GM19099 (cell line): ENCODE data around the gene ANKRD55.

Source experiments
- POLR2A ChIP-seq: IDR thresholded peaks from 3 replicates; pipeline ENCODE4 v1.6.1; 2011; ENCODE audit warnings: low read depth; ENCODE audit not compliant: insufficient read length; ENCODE audit errors: extremely low read depth

ANKRD55 gene

DNA sequence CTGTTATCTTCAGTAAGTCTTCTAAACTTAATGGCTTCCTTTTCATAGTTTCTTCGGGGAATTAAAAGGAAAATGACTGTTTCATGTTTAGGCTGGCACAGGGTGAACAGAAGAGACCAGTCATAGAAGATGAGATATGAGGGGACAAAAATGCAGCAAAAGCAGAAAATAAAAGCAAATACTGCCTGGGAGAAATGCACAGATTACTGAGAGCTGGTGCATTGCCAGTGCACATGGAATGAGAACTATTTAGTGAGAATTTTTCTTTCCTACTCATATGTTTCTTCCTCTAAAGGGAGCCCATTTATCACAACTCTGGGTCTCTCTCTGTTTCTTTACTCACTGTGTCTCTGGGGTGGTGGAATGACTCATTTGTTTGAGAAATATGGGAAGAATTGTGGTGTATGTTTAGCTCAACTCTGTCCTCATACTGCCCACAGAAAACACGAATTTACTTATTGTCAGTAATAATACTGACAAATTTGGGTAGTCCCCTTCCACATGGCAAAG is 25.9 kb upstream of the ANKRD55 start:
- no peak for TF ChIP-seq POLR2A

DNA sequence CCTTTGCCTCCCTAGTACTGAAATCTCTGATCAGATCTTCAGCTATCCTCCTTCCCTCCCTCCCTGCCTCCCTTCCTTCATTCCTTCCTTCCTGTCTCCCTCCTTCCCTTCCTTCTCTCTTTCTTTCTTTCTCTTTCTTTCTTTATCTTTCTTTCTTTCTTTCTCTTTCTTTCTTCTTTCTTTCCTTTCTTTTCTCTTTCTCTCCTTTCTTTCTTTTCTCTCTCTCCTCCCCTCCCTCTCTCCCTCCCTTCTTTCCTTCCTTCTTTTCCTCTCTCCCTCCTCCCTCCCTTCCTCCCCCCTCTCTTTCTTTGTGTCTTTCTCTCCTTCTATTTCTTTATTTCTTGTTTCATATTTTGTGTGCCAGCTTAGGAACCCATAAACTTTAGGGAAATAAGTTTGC is 23.9 kb upstream of the ANKRD55 start:
- no peak for TF ChIP-seq POLR2A

DNA sequence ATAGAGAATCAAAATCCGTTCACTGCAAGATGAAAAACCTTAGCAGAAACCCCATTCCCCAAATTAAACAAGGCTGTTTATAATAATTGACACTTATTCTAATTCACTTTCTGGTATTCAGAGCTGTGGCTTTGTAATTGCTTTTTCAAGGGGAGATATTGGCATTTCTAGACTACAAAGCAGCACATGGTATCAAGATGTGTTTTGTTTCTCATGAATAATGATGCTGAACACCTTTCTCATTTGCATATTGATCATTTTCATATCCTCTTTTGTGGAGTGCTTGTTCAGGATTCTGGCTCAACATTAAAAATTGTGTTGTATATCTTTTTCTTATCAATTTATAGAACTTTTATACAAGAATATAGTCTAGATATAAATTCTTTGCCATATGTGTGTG is 22.4 kb upstream of the ANKRD55 start:
- no peak for TF ChIP-seq POLR2A

DNA sequence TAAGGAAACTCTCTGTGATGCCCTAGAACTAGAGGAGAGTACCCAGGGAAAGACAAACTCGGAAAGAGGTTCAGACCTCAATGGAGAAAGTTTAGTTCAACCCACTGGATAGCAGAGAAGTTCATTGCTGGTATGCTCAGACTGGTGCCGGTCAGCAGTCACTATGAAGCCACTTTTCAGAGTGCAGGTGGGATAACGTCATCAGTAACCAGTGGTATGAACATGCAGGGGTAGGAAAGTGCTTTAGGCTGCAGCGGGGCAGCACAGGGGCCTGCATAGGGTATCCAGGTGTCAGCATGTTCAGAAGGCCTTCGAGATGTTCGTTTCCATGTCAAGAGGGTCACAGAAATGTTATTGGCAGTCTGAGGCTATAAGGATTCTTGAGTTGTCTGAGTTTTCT is 20.8 kb upstream of the ANKRD55 start:
- TF ChIP-seq POLR2A, result no peak

DNA sequence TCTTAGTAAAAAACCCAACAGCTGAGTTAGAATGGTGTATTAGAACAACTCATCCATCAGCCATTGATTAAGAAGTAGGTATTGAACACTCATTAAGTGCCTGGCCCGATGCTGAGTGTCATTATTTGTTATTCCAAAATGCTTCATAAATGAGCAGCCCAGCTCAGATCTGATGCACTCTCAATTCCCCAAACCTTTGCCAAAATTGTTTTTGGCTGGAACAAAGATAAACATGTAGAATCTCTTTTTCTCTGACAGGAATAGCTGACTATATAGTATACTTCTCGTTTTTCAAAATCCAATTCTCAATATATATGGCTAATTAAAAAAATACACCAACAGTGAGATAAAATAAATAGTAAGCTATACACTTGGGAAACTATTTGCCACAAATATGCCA is 20.0 kb upstream of the ANKRD55 start:
- no peak for TF ChIP-seq POLR2A

DNA sequence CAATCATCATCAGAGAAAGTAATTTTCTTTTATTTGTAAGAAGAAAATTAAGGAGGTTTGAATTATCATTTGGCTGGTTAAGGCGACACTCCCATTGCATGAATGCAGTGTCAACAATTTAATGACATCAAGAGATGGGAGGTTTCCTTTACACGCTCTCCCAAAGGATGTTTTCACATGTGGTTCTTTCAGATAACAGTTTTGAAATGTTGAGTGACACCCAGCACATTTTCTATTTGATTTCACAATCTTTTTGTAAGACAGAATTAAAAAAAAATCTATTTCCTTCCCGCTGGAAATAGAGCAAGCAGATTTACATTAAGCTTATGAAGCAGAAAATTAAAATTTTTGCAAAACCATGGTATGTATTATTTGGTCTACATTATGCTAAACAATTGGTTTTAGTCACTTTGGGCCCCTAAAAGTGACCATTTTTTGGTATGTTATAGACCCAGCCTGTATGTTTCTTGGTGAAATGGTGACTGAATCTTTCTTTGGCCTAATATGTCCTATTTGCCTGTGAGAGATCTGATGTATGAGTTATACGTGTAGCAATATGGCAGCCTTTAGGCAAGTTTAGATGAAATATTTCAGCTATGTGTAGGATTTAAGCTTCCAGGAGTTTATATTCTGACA is 18.9 kb upstream of the ANKRD55 start:
- TF ChIP-seq POLR2A, result no peak

DNA sequence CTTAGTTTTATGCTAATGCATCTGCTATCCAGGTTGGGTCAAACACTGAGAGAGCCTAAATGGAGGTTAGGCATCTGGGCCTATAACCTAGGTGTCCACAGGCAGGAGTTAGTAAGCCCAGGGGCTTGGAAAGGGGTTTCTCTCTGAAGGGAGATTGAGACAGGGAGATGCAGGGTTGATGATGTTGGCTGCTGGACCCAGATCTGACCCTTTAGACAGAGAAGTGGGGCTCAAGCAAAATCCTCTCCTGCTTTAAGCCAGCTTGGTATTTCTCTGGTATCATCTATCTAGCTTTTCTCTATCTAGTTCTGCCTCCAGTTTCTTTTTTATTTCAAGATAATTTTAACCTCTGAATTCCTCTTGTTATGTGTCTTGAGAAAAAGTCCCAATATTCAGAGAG is 18.3 kb upstream of the ANKRD55 start:
- TF ChIP-seq POLR2A, result no peak

DNA sequence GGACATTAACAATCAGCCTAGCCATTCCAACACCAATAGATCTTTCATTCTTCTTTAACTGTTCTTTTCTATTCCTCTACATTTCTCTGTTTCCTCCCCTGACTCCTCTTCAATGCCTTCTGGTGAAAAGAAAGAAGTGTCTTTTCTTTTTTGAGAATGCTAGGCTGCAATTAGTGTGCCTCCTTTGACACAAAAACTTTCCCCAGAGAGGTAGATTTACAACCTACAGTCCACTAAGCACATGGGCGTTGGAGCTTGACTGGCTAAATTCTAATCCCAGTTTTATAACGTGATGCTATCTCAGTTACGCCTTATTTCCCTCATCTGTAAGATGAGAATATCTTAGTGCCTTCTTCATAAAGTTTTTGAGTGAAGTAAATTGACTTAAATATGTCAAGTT is 16.9 kb upstream of the ANKRD55 start:
- no peak for TF ChIP-seq POLR2A

DNA sequence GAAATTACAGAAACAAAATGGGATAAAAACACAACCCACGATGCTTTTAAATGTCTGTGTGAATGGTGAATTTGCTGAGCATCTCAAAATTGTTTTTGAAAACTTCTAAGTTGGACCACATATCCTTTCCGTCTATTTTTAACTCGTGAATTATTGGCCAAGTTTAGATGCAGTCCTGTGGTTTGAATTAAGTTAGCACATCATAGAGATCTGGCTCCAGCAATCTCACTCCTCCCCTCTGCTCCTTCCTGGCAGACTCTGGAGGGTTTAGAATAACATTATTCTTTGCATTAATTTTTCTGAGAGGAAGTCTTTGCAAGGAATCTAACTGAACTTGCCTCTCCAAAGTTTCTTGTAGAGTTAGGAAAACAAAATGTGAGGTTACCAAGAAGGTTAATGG is 14.5 kb upstream of the ANKRD55 start:
- TF ChIP-seq POLR2A, result no peak

DNA sequence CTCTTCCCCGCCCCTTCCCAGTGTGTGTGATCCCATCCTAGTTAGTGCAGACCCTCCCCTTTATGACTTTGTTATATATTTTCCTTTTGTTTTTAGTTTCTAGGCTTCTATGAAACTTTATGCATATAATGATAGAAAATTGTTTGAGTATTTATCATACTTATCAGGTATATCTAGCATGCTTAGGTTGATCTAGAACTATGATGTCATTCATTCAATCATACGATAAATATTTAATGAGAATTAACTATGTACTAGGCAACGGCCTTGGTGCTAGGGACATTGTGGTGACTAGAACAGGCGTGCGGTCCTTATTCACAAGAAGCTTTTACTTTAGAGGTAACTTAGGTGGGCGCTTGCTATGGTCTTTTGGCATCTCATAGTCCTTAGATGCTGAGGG is 13.6 kb upstream of the ANKRD55 start:
- no peak for TF ChIP-seq POLR2A

DNA sequence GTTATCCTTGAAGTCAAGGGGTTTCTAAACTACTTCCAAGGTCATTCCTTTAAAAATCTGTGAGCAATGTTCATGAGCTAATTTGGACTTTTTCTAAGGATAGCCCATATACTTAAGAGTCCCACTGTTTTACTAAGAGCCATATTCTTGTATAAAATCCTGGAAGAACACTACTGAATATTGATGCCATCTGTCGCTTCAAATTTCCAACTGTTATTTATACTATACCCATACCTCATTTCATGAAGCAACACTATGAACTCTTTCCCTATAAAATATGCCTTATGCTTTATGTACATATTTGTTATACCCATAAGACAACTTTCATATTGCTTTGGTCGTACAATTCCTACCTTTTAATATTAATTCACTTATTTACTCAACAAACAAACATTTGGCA is 12.4 kb upstream of the ANKRD55 start:
- TF ChIP-seq POLR2A, result no peak

DNA sequence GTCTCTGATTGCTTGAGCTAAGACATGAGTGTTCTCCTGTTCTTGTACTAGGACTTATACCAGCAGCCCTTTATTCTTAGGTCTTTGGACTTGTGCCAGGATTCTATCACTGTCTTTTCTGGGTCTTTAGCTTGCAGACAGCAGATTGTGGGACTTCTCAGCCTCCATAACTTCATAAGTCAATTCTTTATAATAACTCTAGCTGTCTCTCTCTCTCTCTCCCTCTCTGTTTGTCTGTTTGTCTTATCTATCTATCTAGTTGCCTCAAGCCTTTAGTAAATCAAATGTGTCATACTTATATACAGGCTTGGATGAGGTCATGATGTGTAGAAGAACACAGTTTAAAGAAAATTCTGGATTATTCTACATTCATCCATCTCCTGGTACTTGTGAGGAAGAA is 11.5 kb upstream of the ANKRD55 start:
- TF ChIP-seq POLR2A, result no peak

DNA sequence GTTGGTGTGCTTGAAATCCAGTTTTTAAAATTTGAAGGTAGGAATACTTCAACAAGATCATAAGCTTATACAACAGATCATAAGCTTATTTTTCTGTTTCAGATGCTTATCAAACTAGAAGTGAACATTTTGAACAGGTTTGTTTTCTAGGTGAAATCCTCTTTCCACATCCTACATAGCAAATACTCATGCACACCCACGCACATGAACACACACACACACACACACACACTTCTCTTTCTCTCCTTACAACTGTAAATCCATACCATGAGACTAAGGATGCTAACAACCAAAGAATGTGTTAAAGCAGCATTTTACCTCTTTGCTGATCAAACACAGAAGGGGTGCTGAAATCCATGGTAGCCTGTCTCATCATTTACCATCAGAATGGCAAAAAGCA is 592 bp downstream of the ANKRD55 start:
- no peak for TF ChIP-seq POLR2A

DNA sequence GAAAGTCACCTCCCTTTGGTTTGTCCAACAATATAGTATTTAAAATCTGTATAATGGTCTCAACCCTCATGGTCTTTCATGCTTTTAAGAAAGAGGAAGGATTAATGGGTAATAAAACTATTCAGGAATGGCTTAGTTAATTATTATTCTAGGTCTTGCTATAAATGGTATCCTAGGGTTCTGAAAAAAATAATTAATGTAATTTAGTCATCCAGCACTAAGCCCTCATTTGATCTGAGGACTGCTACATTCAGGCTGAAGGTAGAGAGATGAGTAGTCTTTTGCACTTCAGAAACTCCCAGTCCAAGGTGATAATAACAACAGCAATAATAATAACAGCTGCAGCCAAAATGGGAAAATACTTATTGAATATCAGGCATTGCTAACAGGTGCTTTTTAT is 2.6 kb downstream of the ANKRD55 start:
- TF ChIP-seq POLR2A, result no peak

DNA sequence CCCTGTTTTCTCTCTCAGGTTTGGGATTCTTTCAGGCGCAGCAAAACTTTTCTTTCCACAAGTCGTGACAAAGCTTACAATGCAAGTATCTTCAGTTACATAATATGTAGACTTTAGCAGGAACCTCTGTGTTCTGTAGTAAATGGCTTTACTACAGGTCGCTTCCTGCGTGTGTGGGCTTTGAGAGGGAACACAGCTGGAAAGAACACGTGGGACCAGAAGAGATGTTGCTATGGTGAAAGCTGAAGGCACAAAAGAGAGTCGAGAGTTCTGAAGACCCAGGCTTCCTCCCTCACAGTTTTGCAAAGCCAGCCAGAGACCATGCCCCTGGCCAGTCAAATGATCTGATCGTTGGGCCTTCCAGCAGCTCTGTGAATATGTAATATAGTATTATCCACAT is 4.0 kb downstream of the ANKRD55 start:
- no peak for TF ChIP-seq POLR2A

DNA sequence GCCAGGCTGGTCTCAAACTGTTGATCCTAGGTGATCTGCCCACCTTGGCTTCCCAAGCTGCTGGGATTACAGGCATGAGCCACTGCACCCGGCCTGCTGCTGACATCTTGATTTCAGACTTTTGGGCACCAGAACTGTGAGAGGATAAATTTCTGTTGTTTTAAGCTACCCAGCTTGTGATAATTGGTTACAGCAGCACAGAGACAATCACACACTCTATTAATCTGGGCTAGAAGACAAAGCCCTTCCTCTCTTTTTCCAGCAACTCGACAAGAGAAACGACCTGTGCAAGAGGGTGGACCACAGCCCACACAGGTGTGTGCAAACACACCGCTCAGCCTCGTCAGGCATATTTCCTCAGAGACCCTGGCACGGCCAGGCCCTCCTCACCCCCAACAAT is 4.5 kb downstream of the ANKRD55 start:
- no peak for TF ChIP-seq POLR2A

DNA sequence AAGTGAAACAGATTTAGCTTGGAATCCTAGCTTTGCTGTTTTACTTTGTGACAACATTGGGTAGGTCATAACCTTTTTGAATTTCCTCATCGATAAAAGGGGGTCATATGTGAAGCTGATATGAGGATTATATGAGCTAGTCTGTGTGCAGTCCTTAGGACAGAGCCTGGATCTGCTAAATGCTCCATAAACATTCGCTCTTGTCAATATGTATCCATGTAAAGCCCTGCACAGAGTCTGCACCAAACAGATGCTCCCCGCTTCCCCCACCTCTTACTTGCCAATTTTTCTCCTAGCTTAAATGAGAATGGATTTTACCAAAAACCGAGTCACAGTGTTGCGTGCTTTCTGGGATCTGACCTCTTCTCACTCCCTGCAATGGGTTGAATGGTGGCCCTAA is 5.4 kb downstream of the ANKRD55 start:
- TF ChIP-seq POLR2A, result no peak
